Amygdala (tissue), 56 donors: Measurements from ENCODE around the gene SSTR4.

ENCODE experiments used
- DNase-seq, 56 donors: peaks; one replicate each; lab custom pipeline; 2025; lab: John Stamatoyannopoulos, UW

SSTR4 gene

DNA sequence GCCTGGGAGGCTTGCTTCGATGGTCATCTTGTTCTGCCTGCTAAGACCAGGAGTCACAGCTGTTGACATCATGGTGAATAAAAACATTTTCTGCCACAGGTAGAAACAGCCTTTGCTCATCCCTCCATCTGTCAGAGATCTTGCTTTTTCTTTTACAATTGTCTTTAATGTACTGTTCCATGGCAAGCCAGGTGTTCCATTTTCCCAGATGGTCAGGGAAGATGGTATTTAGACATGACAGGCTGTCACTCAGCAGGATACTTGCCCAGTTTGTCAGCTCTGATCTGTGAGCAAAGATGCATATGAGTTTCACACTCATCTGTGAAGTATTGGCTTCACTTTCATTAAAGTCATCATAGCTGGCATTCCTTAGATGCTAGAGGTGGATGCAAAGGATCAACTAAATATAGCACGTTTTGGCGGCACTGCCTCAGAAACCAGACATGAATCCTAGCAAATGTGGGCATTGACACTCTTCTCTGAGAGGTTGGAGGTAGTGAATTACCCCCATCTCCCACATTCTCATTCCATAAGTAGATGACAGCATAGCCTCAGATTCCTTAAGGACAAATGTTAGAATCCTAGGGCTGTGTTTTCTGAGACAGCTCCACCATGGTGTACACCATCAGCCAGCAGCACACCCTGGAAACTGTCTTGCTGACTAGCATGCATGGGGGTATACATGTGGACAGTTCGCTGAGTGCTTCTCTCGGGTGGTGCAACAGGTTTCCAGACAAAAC lies 4.2 kb downstream of the SSTR4 start:
- no peak for DNase-seq

DNA sequence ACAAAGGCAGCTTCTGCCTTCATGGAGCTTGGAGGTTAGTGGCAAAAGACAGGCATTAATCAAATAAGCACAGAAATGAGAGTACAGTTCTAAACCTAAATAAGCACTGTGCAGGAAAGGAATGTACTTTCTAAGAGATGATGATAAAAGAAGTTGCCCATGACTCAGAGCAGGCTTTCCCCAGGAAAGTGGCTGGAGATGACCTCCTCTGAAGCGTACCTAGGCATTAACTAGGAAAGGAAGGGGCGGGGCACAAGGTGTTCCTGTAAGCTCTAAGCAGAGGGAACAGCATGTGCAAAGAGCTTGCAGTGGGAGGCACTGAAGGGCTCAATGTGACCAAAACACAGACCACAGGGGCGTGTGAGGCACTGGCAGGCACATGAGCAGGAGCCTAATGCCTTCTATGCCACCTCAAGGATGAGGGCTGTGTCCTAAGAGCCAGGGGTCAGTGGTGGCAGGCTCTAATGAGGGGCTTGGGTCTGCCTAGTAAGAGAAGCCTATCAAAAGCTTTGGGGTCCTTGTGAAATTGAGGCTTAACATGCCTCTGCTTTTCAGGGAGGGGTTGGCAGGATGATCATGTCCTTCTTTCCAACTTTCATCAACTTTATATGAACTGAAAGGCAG lies 4.9 kb downstream of the SSTR4 start:
- DNase-seq: no peak

DNA sequence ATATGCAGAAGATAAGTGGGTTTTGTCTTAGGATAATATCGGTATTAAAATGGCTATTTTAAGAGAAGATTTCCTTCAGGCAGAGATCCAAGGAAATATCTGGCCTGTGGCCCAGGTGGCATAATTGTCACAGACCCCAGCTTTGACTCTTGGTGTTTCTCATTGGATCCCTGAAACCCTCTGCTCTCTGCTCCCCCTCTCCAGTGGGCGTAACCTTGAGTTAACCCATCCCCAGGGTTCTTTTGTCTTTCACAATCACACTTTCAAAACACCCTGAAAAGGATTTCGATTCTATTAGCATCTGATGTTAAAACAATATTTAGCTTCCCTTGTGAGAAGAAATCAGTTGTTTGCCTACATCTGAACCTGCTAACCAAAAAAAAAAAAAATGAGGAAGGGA lies 7.2 kb downstream of the SSTR4 start:
- DNase-seq: no peak

DNA sequence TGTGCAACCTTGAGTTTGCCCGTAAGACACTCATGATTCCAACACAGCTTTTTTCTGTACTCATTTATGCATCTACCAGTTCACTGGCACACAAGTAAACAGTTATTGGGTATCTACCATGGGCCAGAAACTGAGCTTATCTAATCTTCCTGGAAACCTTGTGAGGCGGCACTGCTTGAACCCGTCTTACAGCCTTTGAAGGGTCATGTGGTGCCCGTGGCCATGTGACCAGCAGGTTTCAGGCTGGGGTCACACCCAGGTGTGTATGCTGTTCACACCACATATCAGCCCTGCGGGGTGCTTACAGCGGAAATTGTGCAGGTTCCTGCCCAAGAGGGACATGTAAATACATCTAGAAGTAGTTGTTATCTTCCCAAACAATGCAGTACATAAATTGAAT lies 8.3 kb downstream of the SSTR4 start:
- DNase-seq: no peak

DNA sequence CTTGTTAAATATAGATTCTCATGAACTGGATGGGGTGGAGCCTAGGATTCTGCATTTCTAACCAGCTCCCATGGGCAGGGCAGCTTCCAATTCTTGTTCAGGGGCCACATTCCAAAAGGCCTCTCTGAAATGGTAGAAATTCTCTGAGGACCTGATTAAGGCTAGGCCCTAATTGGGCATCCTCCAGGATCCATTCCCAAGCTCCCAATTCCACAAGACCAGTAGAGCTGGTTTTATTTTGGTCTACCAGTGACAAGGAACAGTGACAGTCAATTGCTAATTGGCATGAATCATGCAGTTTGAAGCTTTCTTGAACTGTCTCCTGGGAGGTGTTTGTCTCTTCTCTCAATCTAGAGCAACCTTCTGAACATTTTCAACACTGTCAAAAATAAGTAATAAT lies 11.3 kb downstream of the SSTR4 start:
- DNase-seq: no peak

DNA sequence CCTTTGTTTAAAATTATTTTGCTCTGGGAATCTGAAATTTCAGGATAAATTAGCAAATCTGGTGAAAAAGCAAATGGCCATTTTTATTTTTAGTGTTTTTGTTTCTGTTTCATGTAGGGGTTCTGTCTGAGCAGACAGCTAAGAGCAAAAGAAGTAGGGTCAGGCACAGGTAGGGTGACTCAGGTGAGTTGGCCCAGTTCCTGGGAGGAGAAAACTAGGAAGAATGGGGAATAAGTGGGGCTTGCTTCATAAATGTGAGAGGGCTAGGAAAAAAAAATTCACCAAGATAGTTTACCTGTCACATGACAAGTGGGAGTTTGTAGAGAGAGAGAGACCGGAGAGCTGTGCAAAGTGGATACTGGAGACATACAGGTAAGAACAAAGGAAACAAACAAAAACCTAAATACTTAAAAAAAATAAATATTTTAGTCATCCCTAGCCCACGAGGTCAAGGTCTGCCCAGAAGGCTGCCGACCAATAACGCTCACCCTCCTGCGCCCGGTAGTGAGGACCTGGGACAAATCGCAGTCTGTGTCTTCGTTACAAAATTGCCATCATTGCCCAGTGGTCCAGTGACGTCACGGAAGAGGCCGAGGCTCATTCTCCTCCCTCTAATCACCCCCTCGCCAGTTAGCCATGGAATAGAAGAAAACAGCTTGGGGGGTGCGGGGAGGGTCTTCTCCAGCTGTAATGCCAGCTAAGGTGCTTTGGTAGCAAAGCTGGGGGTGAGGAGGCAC lies 12.1 kb downstream of the SSTR4 start:
- DNase-seq: no peak

DNA sequence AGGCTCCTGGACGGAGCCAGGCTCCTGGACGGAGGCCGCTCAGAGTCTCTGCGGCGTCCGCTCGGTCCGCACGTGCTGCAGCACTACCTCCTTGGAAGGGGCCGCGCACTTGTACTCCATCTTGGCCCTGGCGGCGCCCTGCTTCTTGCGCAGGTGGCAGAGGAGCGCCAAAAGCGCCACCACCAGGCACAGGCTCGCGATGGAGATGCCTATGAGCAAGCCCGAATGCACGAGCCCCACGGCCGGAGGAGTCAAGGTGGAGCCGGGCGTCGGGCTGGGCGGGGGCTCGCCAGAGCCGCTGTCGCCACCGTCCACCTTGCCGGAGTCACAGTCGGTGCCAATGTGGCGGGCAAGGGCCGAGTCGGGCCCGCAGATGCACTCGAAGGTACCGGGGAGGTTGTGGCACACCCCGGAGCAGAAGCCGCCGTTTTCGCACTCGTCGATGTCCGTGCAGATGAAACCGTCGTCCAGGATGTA lies 12.7 kb downstream of the SSTR4 start:
- peak in 1 of 56 donors; percentile 7 for DNase-seq

DNA sequence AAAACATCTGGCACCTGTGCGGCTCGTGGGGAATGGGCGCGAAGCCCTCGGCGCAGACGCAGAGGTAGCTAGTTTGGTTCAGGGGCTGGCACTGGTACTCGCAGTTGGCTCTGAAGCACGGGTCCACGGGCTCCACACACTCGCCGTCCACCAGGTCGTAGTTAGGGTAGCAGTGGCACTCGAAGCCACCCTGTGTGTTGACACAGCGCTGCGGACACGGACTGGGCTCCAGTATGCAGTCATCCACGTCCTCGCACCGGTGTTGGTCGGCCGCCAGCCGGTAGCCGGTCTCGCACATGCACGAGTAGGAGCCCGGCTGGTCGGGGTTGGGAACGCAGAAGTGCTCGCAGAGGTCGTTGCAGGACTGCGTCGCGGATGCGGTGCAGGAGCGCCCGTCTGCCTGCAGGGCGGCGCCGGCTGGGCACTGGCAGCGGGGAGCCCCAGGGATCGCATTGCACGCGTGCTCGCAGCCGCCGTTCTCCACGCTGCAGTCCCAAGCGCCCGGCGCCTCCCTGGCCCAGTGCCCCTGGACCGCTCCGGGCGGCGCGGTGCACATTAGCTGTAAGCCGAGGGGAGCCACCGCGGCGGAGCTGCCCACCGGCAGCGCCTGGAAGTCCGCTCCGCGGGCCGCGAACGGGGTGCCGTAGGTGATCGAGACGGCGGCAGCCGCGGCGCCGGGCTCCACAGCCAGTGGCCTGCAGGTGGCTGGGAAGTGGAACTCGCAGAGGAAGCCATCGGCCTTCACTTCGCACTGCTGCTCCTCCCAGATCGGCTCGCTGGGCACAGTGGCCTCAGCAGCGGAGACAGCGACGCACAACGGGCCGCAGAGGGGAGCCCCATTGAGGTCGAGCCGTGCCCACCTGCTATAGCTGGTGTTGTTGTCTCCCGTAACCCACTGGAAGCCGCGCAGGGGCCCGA lies 13.4 kb downstream of the SSTR4 start:
- peak in 2 of 56 donors; percentile 20 to 45 for DNase-seq

DNA sequence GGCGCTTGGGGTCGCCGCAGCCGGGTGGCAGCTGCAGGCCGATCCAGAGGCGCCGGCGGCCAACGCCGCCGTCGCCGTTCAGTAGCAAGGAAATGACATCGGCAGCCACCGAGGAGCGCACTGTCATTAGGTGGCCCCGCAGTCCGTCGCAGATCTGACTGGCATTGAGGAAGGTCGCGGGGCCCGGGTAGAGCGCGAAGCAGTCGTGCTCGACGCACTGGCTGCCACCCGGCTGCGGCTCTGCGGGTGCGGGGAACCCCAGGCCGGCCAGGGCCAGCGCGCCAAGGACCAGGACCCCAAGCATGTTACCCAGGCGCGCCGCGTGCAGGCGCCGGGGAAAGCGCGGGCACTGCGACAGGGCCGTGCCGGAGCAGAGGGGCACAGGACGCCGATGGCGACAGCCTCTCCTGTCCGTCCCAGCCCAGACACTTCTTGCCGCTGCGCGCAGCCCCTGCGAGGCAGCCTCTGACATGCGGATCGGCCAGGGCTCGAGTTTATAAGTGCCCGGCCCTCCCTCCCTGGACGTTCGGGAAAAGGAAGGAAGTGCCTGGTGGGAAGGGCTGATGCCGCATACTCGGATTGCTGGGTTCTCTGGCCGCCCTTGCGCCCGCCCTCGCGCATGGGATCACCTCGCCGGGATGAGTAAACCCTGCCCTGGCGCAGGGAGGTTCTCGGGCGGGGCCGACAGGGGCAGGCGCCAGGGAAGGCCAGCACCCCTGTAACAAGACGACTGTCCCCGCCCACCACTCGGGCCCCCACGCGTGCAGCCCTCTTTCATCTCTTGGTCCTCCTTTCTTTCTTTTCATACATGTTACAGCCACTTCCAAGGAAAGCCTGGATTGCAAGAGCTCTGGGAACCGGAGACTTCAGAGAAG lies 14.3 kb downstream of the SSTR4 start, which contains the start of gene THBD:
Gene THBD, minus strand, starts transcription at position 472 of the 875 bp plus-strand sequence. Its CDS starts 168 bp downstream, at position 304.
- peak in 1 of 56 donors; percentile 21 for DNase-seq

DNA sequence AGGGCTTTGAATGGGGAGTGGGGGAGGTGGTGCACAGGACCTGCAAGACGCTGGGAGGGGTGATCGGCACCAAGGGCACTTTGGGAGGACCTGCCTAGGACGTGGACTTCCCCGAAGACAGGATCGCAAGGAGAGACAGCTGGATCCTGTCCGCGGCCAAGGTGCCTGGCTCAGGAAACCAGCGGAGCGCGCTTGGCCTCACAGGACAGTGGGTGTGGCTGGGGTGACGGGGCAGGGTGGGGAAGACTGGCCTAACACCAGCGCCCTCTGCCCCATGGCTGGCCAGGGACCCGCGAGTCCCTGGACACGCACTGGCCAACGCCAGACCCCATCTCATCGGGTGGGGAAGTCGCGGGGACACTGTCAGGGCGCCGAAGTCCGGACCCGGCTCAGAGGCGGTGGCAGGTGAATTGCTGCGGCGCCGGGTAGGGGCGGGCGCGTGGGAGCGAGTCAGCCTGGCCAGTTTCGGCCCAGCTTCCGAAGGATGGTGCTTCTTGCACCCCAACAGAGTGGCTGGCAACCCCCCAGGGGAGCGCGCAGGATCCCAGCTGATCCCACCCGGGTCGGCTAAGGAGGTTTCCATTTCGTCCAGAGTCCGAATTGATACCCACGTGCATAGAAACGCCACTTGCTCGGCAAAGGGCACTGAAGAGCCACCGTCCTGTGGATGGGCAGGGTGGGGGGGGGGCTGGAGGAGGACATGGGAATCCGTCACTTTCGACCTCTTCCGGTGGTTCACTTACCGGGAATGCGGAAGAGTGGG lies 15.1 kb downstream of the SSTR4 start:
- DNase-seq: no peak

DNA sequence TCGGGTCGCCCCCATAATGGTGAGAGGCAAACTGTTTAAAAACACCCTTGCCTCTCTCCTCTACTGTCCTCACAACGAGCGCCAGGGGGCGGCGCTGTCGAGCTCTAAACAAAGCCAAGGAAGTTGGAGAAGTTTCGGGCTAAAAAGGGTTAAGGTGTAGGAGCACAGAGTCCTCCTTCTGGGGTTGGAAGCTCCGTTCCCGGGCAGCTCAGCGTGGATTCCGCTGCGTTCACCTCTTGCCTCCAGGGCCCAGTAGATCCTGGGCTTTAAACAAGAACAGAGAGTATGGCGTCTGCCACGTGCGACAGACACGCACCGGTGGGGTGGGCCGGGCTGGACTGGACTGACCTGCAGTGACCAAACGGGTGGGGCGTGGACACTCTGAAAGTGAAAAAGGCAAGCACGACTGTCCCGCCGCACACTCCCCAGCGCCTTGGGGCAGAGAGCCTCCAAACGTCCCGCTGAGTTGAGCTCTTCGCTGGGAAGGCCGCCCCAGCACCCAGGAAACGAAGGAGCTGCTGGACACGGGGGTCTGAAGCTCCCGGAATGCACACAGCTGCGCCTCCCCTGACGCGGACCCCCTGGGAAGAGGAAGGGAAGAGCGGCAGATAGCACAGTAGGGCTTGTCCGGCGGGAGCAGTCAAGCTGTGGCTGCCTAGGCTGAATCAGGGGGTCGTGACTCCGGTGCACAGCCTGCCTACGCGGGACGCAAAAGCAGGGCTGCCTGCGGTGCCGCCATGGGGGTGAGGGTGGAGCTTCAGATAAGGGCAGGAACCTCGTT lies 15.9 kb downstream of the SSTR4 start:
- peak in 19 of 56 donors; percentile 12 to 65 (median 43) for DNase-seq

DNA sequence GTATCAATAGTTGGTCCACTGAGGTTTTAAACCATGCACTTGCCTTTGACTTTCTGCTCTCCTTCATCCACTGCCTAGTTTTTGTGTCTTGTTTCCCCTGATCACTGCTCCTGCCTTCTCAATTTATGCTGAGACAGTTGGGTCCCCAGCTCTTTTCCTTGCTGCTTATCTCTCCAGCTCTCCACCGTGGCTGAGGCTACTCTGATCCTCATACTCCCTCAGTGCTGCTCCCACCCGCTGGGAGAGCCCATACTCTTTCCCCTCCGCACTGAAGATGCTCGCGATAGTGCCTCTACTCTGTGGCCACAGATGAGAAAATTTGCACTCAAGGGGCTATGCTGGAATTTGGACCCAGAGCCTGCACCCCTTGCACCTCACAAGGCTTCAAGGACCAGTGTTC lies 17.8 kb downstream of the SSTR4 start:
- no peak for DNase-seq

DNA sequence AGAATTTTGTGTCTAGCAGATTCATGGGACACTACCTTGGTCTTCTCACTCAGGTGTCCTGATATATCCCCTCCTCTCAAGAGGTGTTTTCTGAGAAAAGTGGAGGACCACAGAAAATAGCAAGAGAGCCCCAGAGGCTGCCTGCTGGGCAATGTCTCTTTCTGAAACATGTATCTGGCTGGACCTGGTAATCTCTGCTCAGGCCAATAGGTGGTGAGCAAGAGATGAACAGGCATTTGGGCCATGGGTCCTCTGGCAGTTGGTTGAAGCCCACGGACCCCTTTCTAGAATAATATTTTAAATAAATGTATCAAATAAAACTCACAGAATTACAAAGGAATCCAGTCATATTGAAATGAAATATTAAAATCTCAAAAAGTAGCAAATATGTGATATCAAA lies 23.1 kb downstream of the SSTR4 start:
- DNase-seq: no peak

DNA sequence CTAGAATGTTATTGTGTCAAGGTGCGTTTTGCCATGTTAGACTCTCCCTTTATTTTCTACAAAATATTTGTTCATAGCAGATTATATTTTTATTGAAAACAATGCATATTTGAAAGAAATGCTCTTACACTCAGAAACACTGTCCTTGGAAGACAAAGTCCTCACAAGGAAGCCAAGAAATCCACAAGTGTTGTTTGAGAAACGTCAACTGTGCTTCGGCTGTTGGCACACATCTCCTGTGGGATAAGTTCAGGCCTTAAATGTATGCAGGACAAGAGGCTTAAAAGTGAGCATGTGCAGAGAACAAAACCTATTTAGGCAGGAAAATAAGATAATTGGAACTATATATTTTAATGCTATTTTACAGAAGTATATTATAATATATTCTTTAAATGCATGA lies 23.9 kb downstream of the SSTR4 start:
- no peak for DNase-seq

DNA sequence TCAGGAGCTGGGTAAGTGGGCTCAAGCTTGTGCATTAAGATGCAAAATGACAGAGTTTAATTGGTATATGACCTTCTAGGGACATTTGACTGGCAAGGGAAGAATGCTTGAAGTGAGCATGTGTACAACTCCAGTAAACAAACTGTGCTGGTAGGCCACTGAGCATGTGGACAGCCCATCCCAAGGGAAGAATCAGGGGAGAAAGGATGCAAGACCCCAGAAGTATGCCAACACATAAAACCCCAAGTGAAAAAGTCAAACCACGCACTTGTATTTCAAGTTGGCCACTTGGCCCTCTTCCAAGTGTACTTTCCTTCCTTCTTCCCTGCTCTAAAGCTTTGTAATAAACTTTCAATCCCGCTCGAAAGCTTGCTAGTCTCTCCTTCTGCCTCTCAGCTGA lies 24.7 kb downstream of the SSTR4 start:
- DNase-seq: no peak

DNA sequence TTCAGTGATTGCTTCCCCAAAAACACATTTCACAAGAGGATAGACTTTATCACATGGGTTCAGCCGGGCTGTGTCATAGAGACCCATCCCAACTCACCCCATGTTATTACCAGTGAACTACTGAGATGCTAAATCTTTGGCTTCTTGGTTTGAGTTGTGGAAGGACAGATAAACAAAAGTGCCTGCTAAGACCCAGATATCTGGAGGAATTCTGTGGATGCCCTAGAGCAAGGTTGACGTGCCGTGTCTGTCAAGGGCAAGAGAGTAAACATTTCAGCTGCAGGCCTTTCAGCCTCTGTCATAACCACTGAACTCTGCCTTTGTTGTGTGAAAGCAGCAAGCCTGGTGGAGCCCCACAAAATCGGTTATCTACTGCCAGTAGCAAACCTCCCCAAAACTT lies 25.5 kb downstream of the SSTR4 start:
- no peak for DNase-seq

DNA sequence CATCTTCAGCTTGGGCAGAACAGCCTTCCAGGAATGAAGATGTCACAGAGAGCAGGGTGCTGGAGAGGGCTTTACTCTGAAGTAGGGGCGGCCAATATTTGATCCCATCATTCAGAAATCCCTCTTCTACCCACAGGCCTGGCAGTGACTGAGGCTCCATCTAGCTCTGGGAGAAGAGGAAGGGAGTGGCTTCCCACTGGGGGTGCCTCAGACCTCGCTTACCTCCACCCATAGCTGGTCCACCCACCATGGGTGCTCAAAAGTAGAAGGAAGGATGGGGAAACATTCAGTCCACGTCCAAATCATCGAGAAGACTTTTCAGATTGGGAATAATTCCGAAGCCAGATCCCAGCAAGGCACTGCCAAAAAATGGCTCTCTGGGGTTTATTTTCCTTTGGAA lies 26.1 kb downstream of the SSTR4 start:
- DNase-seq: no peak
